Large intestine (tissue), 3 donors: ENCODE results near the gene SP1. TPM values are rescaled to one million over a fixed set of nuclear protein-coding genes. Genes with fewer than 3 reads are reported as not detected.
"Not testable (repeated sequence)": the region's sequence is repeated elsewhere in the genome, so short reads cannot be mapped to it uniquely, and the experiment has no call there.

Experiments
- DNase-seq, 2 donors: peaks; one replicate each; pipeline versions ENCODE4 v3.0.0 to v3.0.0-alpha.2; 2013
- H3K27ac ChIP-seq: one replicate; pipeline ENCODE4 v1.5.1; 2013; ENCODE audit warnings: low read length
- H3K27me3 ChIP-seq: 2 replicates; pipeline ENCODE4 v1.6.1; 2013; ENCODE audit warnings: low read length; ENCODE audit not compliant: control insufficient read depth, insufficient read depth
- H3K36me3 ChIP-seq: 2 replicates; pipeline ENCODE4 v1.6.1; 2013; ENCODE audit warnings: low read length; ENCODE audit not compliant: control insufficient read depth, insufficient read depth
- H3K4me1 ChIP-seq: one replicate; pipeline ENCODE4 v1.6.1; 2013; ENCODE audit warnings: low read length; ENCODE audit not compliant: control insufficient read depth, insufficient read depth
- H3K4me3 ChIP-seq: one replicate; pipeline ENCODE4 v1.5.1; 2013; ENCODE audit warnings: low read length
- H3K9me3 ChIP-seq: one replicate; pipeline ENCODE4 v1.6.1; 2013; ENCODE audit warnings: mild to moderate bottlenecking, low read depth, low read length, moderate library complexity; ENCODE audit not compliant: control insufficient read depth
- WGBS: methylation state at CpG from one replicate; pipeline ENCODE4 v1.1.5; 2013; ENCODE audit warnings: low lambda C conversion rate; ENCODE audit not compliant: insufficient coverage; 5-methylcytosine and 5-hydroxymethylcytosine counted together
- polyA plus RNA-seq: library from polyadenylated mRNA; unstranded; fragments of 120-200 nt; gene quantifications from one replicate; pipeline ENCODE4 v1.2.1, GENCODE V29; 2013

The SP1 gene
- polyA plus RNA-seq, 1 donor, result 72.8 TPM

DNA sequence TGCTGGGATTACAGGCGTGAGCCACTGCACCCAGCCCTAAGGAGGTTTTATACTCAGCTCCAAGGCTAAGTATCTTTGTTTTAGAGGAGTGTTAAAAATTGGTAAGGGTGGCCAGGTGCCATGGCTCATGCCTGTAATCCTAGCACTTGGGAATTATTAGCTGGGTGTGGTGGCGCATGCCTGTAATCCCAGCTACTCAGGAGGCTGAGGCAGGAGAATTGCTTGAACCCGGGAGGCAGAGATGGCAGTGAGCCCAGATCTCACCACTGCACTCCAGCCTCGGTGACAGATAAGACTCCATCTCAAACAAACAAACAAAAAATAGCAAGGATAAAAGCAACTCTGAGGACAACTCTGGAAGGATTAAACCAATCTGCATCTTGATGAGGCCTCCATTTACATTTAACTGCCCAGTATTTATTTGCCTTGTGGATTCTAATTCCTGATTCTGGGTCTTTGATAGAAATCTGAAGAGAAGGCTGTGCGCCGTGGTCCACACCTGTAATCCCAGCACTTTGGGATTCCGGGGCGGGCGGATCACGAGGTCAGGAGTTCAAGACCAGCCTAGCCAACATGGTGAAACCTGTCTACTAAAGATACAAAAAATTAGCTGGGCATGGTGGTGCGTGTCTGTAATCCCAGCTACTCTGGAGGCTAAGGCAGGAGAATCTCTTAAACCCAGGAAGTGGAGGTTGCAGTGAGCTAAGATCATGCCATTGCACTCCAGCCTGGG, 64.8 kb downstream of the SP1 start:
- DNase-seq, H3K9me3 ChIP-seq, H3K27me3 ChIP-seq: not testable (repeated sequence)
- Histone ChIP-seq H3K4me1 (peaks cover 15% of the 10 kb centered on the region), H3K4me3 (peak overlapping the region; percentile 25), H3K27ac (peak overlapping the region; percentile 43), H3K36me3 (peaks cover 23% of the 10 kb centered on the region)
- 80% methylated on average over 1 of the region's 11 CpGs for WGBS

DNA sequence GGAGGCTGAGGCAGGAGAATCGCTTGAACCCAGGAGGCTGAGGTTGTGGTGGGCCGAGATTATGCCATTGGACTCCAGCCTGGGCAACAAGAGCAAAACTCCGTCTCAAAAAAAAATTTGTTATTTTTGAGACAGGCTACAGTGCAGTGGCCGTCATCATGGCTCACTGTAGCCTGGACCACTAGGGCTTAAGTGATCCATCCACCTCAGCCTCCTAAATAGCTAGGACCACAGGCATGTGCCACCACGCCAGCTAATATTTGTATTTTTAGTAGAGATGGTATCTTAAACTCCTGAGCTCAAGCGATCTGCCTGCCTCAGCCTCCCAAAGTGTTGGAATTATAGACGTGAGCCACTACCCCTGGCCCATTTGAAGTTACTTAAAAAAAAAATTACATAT, 71.0 kb downstream of the SP1 start:
- Histone ChIP-seq H3K27me3 (no peaks in the 10 kb centered on the region), H3K9me3 (no peaks in the 10 kb centered on the region), H3K4me3 (no peak overlapping the region), H3K27ac (no peak overlapping the region), H3K4me1 (peaks cover 7% of the 10 kb centered on the region), H3K36me3 (peaks cover 26% of the 10 kb centered on the region)
- no CpG with 5 or more reads among the region's 7 CpGs for WGBS
- DNase-seq, result no peak

DNA sequence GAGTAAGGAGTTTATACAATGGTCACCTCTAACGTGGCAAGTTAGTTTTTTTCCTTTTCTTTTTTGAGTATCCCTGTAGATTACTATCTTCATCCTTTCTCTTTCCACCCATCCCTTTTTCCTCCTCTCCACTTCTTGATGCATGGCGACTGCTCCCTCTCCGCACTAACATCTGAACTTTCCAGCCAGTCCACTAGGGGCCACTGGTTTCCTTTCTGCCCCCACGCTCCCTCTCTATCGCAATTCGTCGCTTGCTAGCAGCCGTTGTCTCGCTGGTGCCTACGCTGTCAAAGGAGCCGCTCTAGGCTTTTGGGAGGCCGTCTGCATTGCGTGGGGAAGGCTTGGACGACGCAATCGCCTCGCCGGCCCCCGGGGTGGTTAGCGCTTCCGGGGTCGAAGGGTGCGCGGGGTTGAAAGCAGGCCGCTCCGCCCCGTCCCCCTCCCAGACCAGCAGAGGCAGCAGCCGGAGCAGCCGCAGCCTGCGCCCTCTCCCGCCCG, 71.7 kb downstream of the SP1 start, which contains the start of gene PCBP2:
Gene PCBP2, plus strand, starts transcription at position 442 of the 498 bp plus-strand sequence. CDS start 2,699 bp downstream, outside the sequence.
- peak within 1 kb of the TSS; percentile 93 for H3K27ac ChIP-seq
- H3K27me3 ChIP-seq, result no peaks in the 10 kb centered on the region
- peak; percentile 99 for DNase-seq
- H3K9me3 ChIP-seq, result no peaks in the 10 kb centered on the region
- peaks cover 7% of the 10 kb centered on the region for H3K4me1 ChIP-seq
- peak within 1 kb of the TSS; percentile 82 for H3K4me3 ChIP-seq
- H3K36me3 ChIP-seq, result peaks cover 32% of the 10 kb centered on the region
- WGBS, result 0% methylated on average over 2 of the region's 32 CpGs

DNA sequence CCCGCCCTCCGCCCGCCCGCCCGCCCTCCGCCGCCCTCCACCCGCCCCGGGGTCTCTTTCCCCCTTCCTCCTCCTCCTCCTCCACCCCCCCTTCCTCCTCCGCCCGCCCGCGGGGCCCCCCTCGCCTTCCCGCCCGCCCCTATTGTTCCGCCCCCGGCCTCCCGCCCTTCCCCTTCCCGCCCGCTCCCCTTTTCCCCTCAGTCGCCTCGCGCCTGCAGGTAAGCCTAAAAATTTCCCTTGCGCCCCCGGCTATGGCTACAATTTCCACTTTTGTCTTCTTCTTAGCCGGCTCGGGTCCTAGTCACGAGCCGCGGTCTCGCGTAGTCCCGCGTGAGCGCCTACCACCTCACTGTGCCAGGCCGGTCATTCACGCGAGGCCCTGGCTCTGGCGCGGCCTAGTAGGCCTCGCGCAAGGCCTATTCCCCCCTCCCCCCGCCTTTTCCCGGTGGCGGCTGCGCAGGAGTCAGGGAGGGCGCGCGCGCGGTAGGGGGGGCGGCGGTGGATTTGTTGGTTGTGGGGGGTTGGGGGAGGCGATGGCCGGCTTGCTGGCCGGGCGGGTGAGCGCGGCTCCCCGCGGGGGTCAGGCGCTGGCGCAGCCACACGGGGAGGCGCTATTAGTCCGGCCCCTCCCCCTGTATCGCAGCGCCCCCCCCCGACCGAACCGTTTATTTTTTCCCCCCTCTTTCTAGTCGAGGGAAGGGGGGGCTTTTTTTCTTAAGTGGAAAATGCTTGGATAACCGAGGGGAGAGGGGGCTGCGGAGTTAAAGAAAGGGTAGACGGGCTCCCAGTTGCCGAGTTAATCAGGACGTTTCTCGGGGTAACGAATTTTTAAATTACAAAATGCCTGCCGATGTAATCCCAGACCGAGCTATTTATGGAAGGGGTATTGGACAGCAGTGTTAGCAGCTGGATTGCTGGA, 72.4 kb downstream of the SP1 start:
- Histone ChIP-seq H3K27me3 (no peaks in the 10 kb centered on the region), H3K4me1 (peaks cover 7% of the 10 kb centered on the region), H3K4me3 (peak overlapping the region; percentile 82), H3K36me3 (peaks cover 39% of the 10 kb centered on the region), H3K9me3 (no peaks in the 10 kb centered on the region), H3K27ac (peak overlapping the region; percentile 93)
- DNase-seq, result peak; percentile 72 to 89
- no CpG with 5 or more reads among the region's 82 CpGs for WGBS

DNA sequence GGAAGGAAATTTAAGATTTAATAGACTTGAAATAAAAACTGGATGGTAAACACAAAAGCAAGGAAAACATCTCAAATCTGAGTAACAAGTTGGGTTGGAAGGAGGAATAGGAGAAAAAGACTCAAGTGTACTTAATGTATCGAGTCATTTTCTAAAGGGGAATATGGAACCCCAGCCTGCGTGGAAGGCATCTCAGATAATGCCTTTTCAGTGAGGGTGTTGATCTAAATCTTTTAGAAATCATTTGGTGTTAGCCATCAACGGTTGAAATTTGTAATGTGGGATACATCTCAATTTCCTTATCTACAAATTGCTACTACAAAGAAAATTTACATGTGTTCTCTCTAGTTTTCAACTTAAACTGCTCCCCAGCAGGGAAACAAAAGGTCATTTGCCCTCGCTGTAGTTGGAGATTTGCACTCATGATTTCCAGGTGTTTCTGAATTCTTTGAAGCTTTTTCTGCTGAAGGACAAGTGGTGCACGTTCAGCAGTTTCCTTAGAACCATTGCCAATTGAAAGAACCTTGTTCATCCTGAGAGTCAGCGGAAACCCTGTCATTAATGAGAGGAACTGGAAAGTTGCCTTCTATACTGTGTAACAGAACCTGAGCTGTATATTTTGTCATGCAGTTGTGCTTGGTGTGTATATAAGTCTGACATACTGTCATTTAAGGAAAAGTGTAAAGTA, 74.1 kb downstream of the SP1 start:
- no peak for DNase-seq
- H3K27ac ChIP-seq, result no peak overlapping the region
- peaks cover 50% of the 10 kb centered on the region for H3K36me3 ChIP-seq
- H3K4me3 ChIP-seq, result peak overlapping the region; percentile 82
- 0% methylated on average over 2 of the region's 6 CpGs for WGBS
- H3K4me1 ChIP-seq, result peaks cover 7% of the 10 kb centered on the region
- no peaks in the 10 kb centered on the region for H3K9me3 ChIP-seq
- H3K27me3 ChIP-seq, result no peaks in the 10 kb centered on the region

DNA sequence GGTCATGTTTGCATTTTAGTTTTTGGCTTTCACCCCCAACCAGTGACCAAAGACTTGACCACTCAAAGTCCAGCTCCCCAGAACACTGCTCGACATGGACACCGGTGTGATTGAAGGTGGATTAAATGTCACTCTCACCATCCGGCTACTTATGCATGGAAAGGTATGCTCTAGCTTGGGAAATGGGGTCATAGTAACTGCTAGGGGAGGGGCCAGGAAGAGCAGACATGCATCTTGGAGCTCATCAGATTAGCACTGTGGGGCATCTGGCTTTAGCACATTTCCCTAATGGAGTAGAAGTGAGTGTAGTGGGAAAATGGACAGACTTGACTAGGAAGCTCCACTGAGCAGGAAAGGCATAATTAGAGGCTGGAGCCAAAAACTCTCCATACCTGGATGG, 74.7 kb downstream of the SP1 start:
- Histone ChIP-seq H3K27ac (no peak overlapping the region), H3K27me3 (no peaks in the 10 kb centered on the region), H3K4me3 (no peak overlapping the region), H3K4me1 (peaks cover 7% of the 10 kb centered on the region), H3K9me3 (no peaks in the 10 kb centered on the region), H3K36me3 (peaks cover 54% of the 10 kb centered on the region)
- no peak for DNase-seq
- whole genome bisulfite sequencing, result no CpG with 5 or more reads among the region's 3 CpGs

DNA sequence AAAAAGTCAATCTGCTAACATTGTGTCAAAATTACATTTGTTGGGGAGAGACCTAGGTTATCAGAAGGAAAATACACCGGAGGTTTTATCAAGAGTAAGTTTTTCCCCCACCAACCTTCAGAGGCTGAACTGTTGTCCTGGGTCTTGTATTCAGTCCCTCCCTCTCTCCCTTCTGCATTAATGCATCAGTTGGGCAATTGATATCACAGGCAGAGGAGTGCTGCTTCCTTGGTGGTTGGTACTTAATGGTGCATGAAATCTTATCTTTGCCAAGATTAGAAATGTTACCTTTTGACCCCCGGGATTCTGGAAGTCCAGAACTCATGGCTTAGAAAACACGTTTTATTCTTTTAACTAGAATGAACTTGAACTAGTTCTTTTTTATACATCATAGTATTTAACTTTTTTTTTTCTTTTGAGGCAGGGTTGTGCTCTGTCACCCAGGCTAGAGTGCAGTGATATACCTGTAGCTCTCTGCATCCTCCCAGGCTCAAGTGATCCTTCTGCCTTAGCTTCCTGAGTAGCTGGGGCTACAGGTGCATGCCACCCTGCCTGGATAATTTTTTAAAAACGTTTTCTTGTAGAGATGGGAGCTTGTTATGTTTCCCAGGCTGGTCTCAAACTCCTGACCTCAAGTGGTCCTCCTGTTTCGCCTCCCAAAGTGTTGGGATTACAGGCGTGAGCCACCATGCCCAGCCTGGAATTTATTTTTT, 76.8 kb downstream of the SP1 start:
- Histone ChIP-seq H3K27ac (no peak overlapping the region), H3K4me3 (no peak overlapping the region), H3K4me1 (peaks cover 7% of the 10 kb centered on the region), H3K9me3 (no peaks in the 10 kb centered on the region), H3K27me3 (no peaks in the 10 kb centered on the region), H3K36me3 (peaks cover 74% of the 10 kb centered on the region)
- no peak for DNase-seq
- 61% methylated on average over 3 of the region's 6 CpGs for WGBS

DNA sequence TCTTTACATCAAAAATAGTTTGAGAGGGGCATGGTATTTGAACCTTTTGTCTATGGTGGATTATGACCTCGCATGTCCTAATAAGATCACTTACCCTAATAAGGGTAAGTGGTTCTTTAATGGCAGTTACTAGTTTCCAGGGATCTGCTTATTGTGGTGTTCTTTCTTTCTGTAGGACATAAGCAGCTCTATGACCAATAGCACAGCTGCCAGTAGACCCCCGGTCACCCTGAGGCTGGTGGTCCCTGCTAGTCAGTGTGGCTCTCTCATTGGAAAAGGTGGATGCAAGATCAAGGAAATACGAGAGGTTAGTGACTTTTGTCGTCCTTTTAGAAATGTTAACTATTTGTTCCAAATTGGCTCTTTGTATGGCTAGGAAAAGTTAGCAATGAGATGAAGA, 79.1 kb downstream of the SP1 start:
- H3K9me3 ChIP-seq, result no peaks in the 10 kb centered on the region
- WGBS, result no CpG with 5 or more reads among the region's 4 CpGs

DNA sequence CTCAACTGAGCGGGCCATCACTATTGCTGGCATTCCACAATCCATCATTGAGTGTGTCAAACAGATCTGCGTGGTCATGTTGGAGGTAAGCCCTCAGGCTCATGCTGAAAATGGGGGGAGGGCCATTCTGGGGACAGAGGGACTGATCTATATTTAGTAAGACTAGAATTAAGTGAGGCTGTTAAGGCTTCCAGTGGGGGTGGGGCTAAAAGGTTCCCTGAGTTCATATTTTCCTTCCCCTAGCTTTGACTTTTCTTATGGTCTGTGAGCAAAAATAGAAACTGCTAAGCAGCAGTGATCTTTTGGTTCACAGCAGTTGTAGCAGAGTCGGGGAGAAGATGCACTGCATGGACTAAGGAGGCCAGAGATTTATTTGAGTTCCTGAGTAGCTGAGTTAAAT, 81.1 kb downstream of the SP1 start:
- no peak overlapping the region for H3K4me3 ChIP-seq
- H3K27ac ChIP-seq, result no peak overlapping the region
- H3K9me3 ChIP-seq, result no peaks in the 10 kb centered on the region
- H3K36me3 ChIP-seq, result peaks cover 96% of the 10 kb centered on the region
- H3K27me3 ChIP-seq, result no peaks in the 10 kb centered on the region
- no peak for DNase-seq
- no CpG with 5 or more reads among the region's 3 CpGs for WGBS
- no peaks in the 10 kb centered on the region for H3K4me1 ChIP-seq

More for the DNA sequence above, 79.1 kb downstream of the SP1 start:
- H3K27me3 ChIP-seq, result no peaks in the 10 kb centered on the region
- peaks cover 95% of the 10 kb centered on the region for H3K36me3 ChIP-seq
- no peak overlapping the region for H3K4me3 ChIP-seq
- DNase-seq, result no peak
- H3K4me1 ChIP-seq, result peaks cover 4% of the 10 kb centered on the region
- H3K27ac ChIP-seq, result no peak overlapping the region
